HEK293 (cell line): ENCODE data around the gene PRUNE1.

Source experiments
- AEBP2 ChIP-seq: fragments of 450-650 bp; formaldehyde crosslinking; IDR thresholded peaks from 2 replicates; pipeline ENCODE4 v1.5.1; 2016; ENCODE audit warnings: missing biosample characterization, missing genetic modification characterization, borderline replicate concordance
- GFI1B ChIP-seq: fragments of 450-650 bp; formaldehyde crosslinking; IDR thresholded peaks from 2 replicates; pipeline ENCODE4 v1.5.1; 2016; ENCODE audit warnings: missing biosample characterization, missing genetic modification characterization
- GLIS2 ChIP-seq: fragments of 450-650 bp; formaldehyde crosslinking; IDR thresholded peaks from 2 replicates; pipeline ENCODE4 v1.5.1; 2016; ENCODE audit warnings: missing biosample characterization, missing genetic modification characterization
- KLF8 ChIP-seq: fragments of 450-650 bp; formaldehyde crosslinking; IDR thresholded peaks from 2 replicates; pipeline ENCODE4 v1.5.1; 2016; ENCODE audit warnings: missing biosample characterization, missing genetic modification characterization
- OSR2 ChIP-seq: fragments of 450-650 bp; formaldehyde crosslinking; IDR thresholded peaks from 2 replicates; pipeline ENCODE4 v1.5.1; 2016; ENCODE audit warnings: missing biosample characterization, missing genetic modification characterization
- PBX3 ChIP-seq: sonication (generic); formaldehyde crosslinking; IDR thresholded peaks from 2 replicates; pipeline ENCODE4 v1.8.1; 2022; ENCODE audit warnings: mild to moderate bottlenecking, moderate library complexity, missing genetic modification reagents
- RBAK ChIP-seq: fragments of 450-650 bp; formaldehyde crosslinking; IDR thresholded peaks from 2 replicates; pipeline ENCODE4 v1.5.1; 2016; ENCODE audit warnings: missing biosample characterization, missing genetic modification characterization
- SP3 ChIP-seq: fragments of 450-650 bp; formaldehyde crosslinking; IDR thresholded peaks from 2 replicates; pipeline ENCODE4 v1.5.1; 2016; ENCODE audit warnings: missing biosample characterization, missing genetic modification characterization
- WT1 ChIP-seq: fragments of 450-650 bp; formaldehyde crosslinking; IDR thresholded peaks from 2 replicates; pipeline ENCODE4 v1.5.1; 2016; ENCODE audit warnings: missing biosample characterization, missing genetic modification characterization
- ZBTB21 ChIP-seq: fragments of 450-650 bp; formaldehyde crosslinking; IDR thresholded peaks from 2 replicates; pipeline ENCODE4 v1.5.1; 2017; ENCODE audit warnings: missing biosample characterization, missing genetic modification characterization
- ZBTB6 ChIP-seq: fragments of 450-650 bp; formaldehyde crosslinking; IDR thresholded peaks from 2 replicates; pipeline ENCODE4 v1.5.1; 2017; ENCODE audit warnings: missing biosample characterization, missing genetic modification characterization
- ZFP3 ChIP-seq: fragments of 450-650 bp; formaldehyde crosslinking; IDR thresholded peaks from 2 replicates; pipeline ENCODE4 v1.5.1; 2016; ENCODE audit warnings: low read depth, missing biosample characterization, missing genetic modification characterization
- ZFP37 ChIP-seq: fragments of 450-650 bp; formaldehyde crosslinking; IDR thresholded peaks from 2 replicates; pipeline ENCODE4 v1.5.1; 2016; ENCODE audit warnings: missing biosample characterization, missing genetic modification characterization
- ZNF174 ChIP-seq: fragments of 450-650 bp; formaldehyde crosslinking; IDR thresholded peaks from 2 replicates; pipeline ENCODE4 v1.5.0; 2017; ENCODE audit warnings: missing biosample characterization, mild to moderate bottlenecking, missing genetic modification characterization
- ZNF2 ChIP-seq: fragments of 450-650 bp; formaldehyde crosslinking; IDR thresholded peaks from 2 replicates; pipeline ENCODE4 v1.5.1; 2016; ENCODE audit warnings: missing biosample characterization, missing genetic modification characterization
- ZNF280C ChIP-seq: fragments of 450-650 bp; formaldehyde crosslinking; IDR thresholded peaks from 2 replicates; pipeline ENCODE4 v1.5.1; 2016; ENCODE audit warnings: missing biosample characterization, missing genetic modification characterization
- ZNF37A ChIP-seq: fragments of 450-650 bp; IDR thresholded peaks from 2 replicates; pipeline ENCODE4 v1.5.1; 2018; ENCODE audit warnings: missing biosample characterization, missing genetic modification characterization
- ZNF433 ChIP-seq: fragments of 450-650 bp; formaldehyde crosslinking; IDR thresholded peaks from 2 replicates; pipeline ENCODE4 v1.5.1; 2016; ENCODE audit warnings: missing biosample characterization, missing genetic modification characterization, low read depth
- ZNF473 ChIP-seq: fragments of 450-650 bp; formaldehyde crosslinking; IDR thresholded peaks from 2 replicates; pipeline ENCODE4 v1.5.1; 2017; ENCODE audit warnings: missing biosample characterization, missing genetic modification characterization
- ZNF529 ChIP-seq: fragments of 450-650 bp; formaldehyde crosslinking; IDR thresholded peaks from 2 replicates; pipeline ENCODE4 v1.5.1; 2017; ENCODE audit warnings: missing genetic modification characterization, missing biosample characterization; ENCODE audit not compliant: insufficient replicate concordance
- ZNF654 ChIP-seq: fragments of 450-650 bp; formaldehyde crosslinking; IDR thresholded peaks from 2 replicates; pipeline ENCODE4 v1.5.1; 2016; ENCODE audit warnings: low read depth, missing biosample characterization, missing genetic modification characterization
- ZNF660 ChIP-seq: fragments of 450-650 bp; IDR thresholded peaks from 2 replicates; pipeline ENCODE4 v1.5.1; 2018; ENCODE audit warnings: missing biosample characterization, mild to moderate bottlenecking, missing genetic modification characterization
- ZSCAN30 ChIP-seq: fragments of 450-650 bp; IDR thresholded peaks from 2 replicates; pipeline ENCODE4 v1.5.1; 2018; ENCODE audit warnings: missing biosample characterization, mild to moderate bottlenecking, missing genetic modification characterization, moderate library complexity

The PRUNE1 gene

GRCh38 chr1:150979092-150980056, 28.9 kb upstream of the PRUNE1 start (continued):
- TF ChIP-seq PBX3 (no peak), OSR2 (tag by site-specific recombination) (no peak), ZNF529 (tag by site-specific recombination) (no peak), ZNF433 (no peak), ZNF2 (tag by site-specific recombination) (peak; percentile 76; the same call in 1 of the 2 replicates), ZNF660 (peak; percentile 94), ZNF473 (no peak), RBAK (tag by site-specific recombination) (no peak), ZSCAN30 (tag by site-specific recombination) (peak; percentile 46; the same call in 1 of the 2 replicates), ZFP3 (tag by site-specific recombination) (no peak), GLIS2 (tag by site-specific recombination) (peak; percentile 77), WT1 (tag by site-specific recombination) (no peak; the same call in 1 of the 2 replicates), ZBTB21 (tag by site-specific recombination) (no peak), ZNF37A (no peak), ZBTB6 (tag by site-specific recombination) (peak; percentile 52; the same call in 1 of the 2 replicates), GFI1B (tag by site-specific recombination) (no peak), ZNF654 (tag by site-specific recombination) (peak; percentile 89), KLF8 (tag by site-specific recombination) (peak; percentile 24; the same call in 1 of the 2 replicates), ZNF280C (tag by site-specific recombination) (no peak), SP3 (tag by site-specific recombination) (0 out of 2 replicates have a peak, but pooled peaks have one; percentile 15), ZNF174 (tag by site-specific recombination) (no peak), AEBP2 (no peak), ZFP37 (no peak)
- TF ChIP-seq, all 188 proteins: peak for 21
